Endothelial cell of umbilical vein (primary cell): ENCODE data around the gene PLXNA4. TPM values are rescaled to one million over a fixed set of nuclear protein-coding genes. Genes with fewer than 3 reads are reported as not detected.

Experiments
- BruUV-seq: library from RNA; stranded (reverse); fragments of 400-500 nt; replicated peaks from 2 replicates; lab custom pipeline; 2021; lab: Mats Ljungman, UMichigan
- CTCF ChIA-PET: fragments of 300-600, 350-600 bp; sonication (Branson Sonifier 250); formaldehyde crosslinking; loops from one replicate; lab custom pipeline; 2021; ENCODE audit warnings: antibody characterized with exemption, inconsistent platforms; lab: Charles Lee
- POLR2A ChIA-PET: fragments of 300-600, 350-600 bp; sonication (Branson Sonifier 250); formaldehyde crosslinking; loops from one replicate; lab custom pipeline; 2021; ENCODE audit warnings: antibody characterized with exemption, inconsistent platforms; lab: Charles Lee
- DNase-seq: peaks from one replicate; pipeline ENCODE4 v3.0.0-alpha.2; 2011; ENCODE audit warnings: low read depth, low spot score
- FAIRE-seq: peaks from 2 replicates; lab custom pipeline; 2011; peaks lifted over from hg19 to GRCh38; lab: Jason Lieb, UNC
- H2AFZ ChIP-seq: 2 replicates; pipeline ENCODE4 v1.6.0; 2012; ENCODE audit warnings: low read depth, low read length, control low read depth, inconsistent platforms
- H3K27ac ChIP-seq: 2 replicates; pipeline ENCODE4 v1.5.1; 2011; ENCODE audit warnings: low read depth, mild to moderate bottlenecking, control low read depth, low read length, moderate library complexity; ENCODE audit not compliant: insufficient read depth
- H3K27me3 ChIP-seq, 2 experiments: 2 replicates each; pipeline versions ENCODE4 v1.6.0 to v1.6.1; 2011; ENCODE audit warnings: low read length in 2 of 2, mixed read lengths in 1 of 2; ENCODE audit not compliant: control insufficient read depth in 2 of 2, insufficient read depth in 2 of 2
- H3K36me3 ChIP-seq, 2 experiments: 2 replicates in 1 of 2; 3 replicates in 1 of 2; pipeline ENCODE4 v1.5.1; 2011; ENCODE audit warnings: low read length in 2 of 2, mild to moderate bottlenecking in 1 of 2, moderate library complexity in 1 of 2; ENCODE audit not compliant: control insufficient read depth in 2 of 2, insufficient read depth in 2 of 2; ENCODE audit errors: extremely low read depth in 1 of 2
- H3K4me1 ChIP-seq: 3 replicates; pipeline ENCODE4 v1.5.1; 2011; ENCODE audit warnings: mild to moderate bottlenecking, low read length; ENCODE audit not compliant: control insufficient read depth, insufficient read depth; ENCODE audit errors: extremely low read depth
- H3K4me2 ChIP-seq: 2 replicates; pipeline ENCODE4 v1.6.1; 2011; ENCODE audit warnings: low read length, control low read depth, mixed read lengths; ENCODE audit not compliant: insufficient read depth
- H3K4me3 ChIP-seq, 3 experiments: fragments of 200-600 bp in 1 of 3; sonication (generic), shearing (Covaris generic) in 1 of 3; replicated peaks in 1 of 3; 2 replicates each; pipeline ENCODE4 v1.5.1; 2011 to 2016; ENCODE audit warnings: control low read depth in 3 of 3, low read length in 3 of 3, mild to moderate bottlenecking in 2 of 3, inconsistent platforms in 1 of 3, low read depth in 1 of 3, moderate library complexity in 1 of 3; ENCODE audit not compliant: insufficient read depth in 1 of 3
- H3K79me2 ChIP-seq: 2 replicates; pipeline ENCODE4 v1.6.0; 2012; ENCODE audit warnings: low read length, inconsistent platforms; ENCODE audit not compliant: control insufficient read depth, insufficient read depth
- H3K9ac ChIP-seq: replicated peaks from 2 replicates; pipeline ENCODE3; 2011; ENCODE audit warnings: low read length, control low read depth; ENCODE audit not compliant: insufficient read depth; ENCODE audit errors: extremely low read depth
- H3K9me1 ChIP-seq: replicated peaks from 3 replicates; pipeline ENCODE4 v1.6.0; 2011; ENCODE audit warnings: mild to moderate bottlenecking, low read length; ENCODE audit not compliant: control insufficient read depth, insufficient read depth; ENCODE audit errors: extremely low read depth
- H3K9me3 ChIP-seq: replicated peaks from 2 replicates; pipeline ENCODE4 v1.5.1; 2012; ENCODE audit warnings: low read length, inconsistent platforms; ENCODE audit not compliant: control insufficient read depth, insufficient read depth
- H4K20me1 ChIP-seq: replicated peaks from 2 replicates; pipeline ENCODE3; 2011; ENCODE audit warnings: mild to moderate bottlenecking, low read length; ENCODE audit not compliant: control insufficient read depth, insufficient read depth; ENCODE audit errors: extremely low read depth
- CTCF ChIP-seq, 2 donors: IDR thresholded peaks; 1 replicate in 1 of 2; 2 replicates in 1 of 2; pipeline ENCODE4 v1.5.1; 2011; ENCODE audit warnings: low read length in 2 of 2, mild to moderate bottlenecking in 2 of 2, moderate library complexity in 2 of 2, control low read depth in 1 of 2, inconsistent platforms in 1 of 2, low read depth in 1 of 2; ENCODE audit not compliant: insufficient read depth in 1 of 2; ENCODE audit errors: extremely low read depth in 1 of 2
- EZH2 ChIP-seq: IDR thresholded peaks from 2 replicates; pipeline ENCODE4 v1.6.1; 2012; ENCODE audit warnings: borderline replicate concordance, low read depth, mild to moderate bottlenecking, moderate library complexity, low read length, inconsistent platforms; ENCODE audit not compliant: severe bottlenecking
- FOS ChIP-seq: IDR thresholded peaks from 2 replicates; pipeline ENCODE4 v1.6.1; 2011; ENCODE audit warnings: mild to moderate bottlenecking, low read length, moderate library complexity, borderline replicate concordance; ENCODE audit not compliant: insufficient read depth
- GATA2 ChIP-seq: IDR thresholded peaks from 2 replicates; pipeline ENCODE4 v1.7.0; 2011; ENCODE audit warnings: low read depth, mild to moderate bottlenecking, moderate library complexity, mixed read lengths, low read length; ENCODE audit not compliant: insufficient read length, insufficient read depth
- JUN ChIP-seq: IDR thresholded peaks from 2 replicates; pipeline ENCODE4 v1.6.1; 2011; ENCODE audit warnings: borderline replicate concordance, low read depth; ENCODE audit not compliant: insufficient read length, insufficient read depth
- MAX ChIP-seq: IDR thresholded peaks from 2 replicates; pipeline ENCODE4 v1.6.1; 2011; ENCODE audit not compliant: insufficient read depth, insufficient read length
- MYC ChIP-seq: IDR thresholded peaks from one replicate; pipeline ENCODE4 v1.6.1; 2011; ENCODE audit warnings: mild to moderate bottlenecking, low read depth, low read length
- POLR2A ChIP-seq: IDR thresholded peaks from 2 replicates; pipeline ENCODE4 v1.6.1; 2012; ENCODE audit warnings: low read depth, mild to moderate bottlenecking, control low read depth, low read length
- POLR2AphosphoS5 ChIP-seq: IDR thresholded peaks from 2 replicates; pipeline ENCODE4 v1.6.1; 2012; ENCODE audit warnings: low read depth, mild to moderate bottlenecking, control low read depth, low read length, moderate library complexity; ENCODE audit not compliant: insufficient read depth
- dilution Hi-C: fragments of 300-500 bp; cut with MboI; formaldehyde crosslinking; loops from one replicate; pipeline ENCODE4 v1.15.0; 2019; ENCODE audit warnings: low sequenced_read_pairs; ENCODE audit not compliant: extremely low pct_ligation_motif_present
- intact Hi-C: fragments of 100-400 bp; cut with micrococcal nuclease; formaldehyde crosslinking; loops from one replicate; pipeline ENCODE4 v1.10.0; 2022
- polyA plus RNA-seq, 4 experiments: library from polyadenylated mRNA; depleted of rRNA in 3 of 4; stranded (reverse) in 3 of 4; unstranded in 1 of 4; fragments of >200 nt; gene quantifications; 2 replicates each; pipeline versions ENCODE4 v1.2.1 to v1.2.3, GENCODE V29; 2011 to 2012; ENCODE audit warnings: missing spikeins in 1 of 4
- total RNA-seq: library from RNA; stranded (reverse); gene quantifications from 2 replicates; pipeline ENCODE4 v1.2.3, GENCODE V29; 2021

The PLXNA4 gene
- total and polyA plus RNA-seq, 2 donors (not counting 3 experiments of a cell fraction or from before 2014, with no cell fraction given) = 12.1 to 20.4 TPM

- no peaks in the 10 kb centered on the region for H3K79me2 ChIP-seq
- no peak for TF ChIP-seq MAX
- peak; percentile 82 for TF ChIP-seq GATA2
- TF ChIP-seq POLR2AphosphoS5 = peak; percentile 60
- H3K4me1 ChIP-seq = peaks cover 11% of the 10 kb centered on the region
- POLR2A ChIA-PET = no interaction called here
- DNase-seq = peak; percentile 78
- no peak overlapping the region for H2AFZ ChIP-seq
- H3K9ac ChIP-seq = no peak overlapping the region
- CTCF ChIA-PET = interaction anchor here (1.1 to 1.6 kb wide), 2 partner anchors 325 to 396 kb away, joined by 3 to 4 read pairs; no protein-coding TSS in a partner anchor
- FAIRE-seq = peak; percentile 85
- no TSS peak for BruUV-seq
- H4K20me1 ChIP-seq = no peaks in the 10 kb centered on the region
- no peak overlapping the region for H3K4me2 ChIP-seq
- no peak overlapping the region for H3K27ac ChIP-seq
- intact Hi-C loops (loop anchor here (5.0 kb wide), 1 partner anchor 309 kb away; no protein-coding TSS in a partner anchor), dilution Hi-C loops (no loop called here)
- H3K9me3 ChIP-seq = no peaks in the 10 kb centered on the region
- no peaks in the 10 kb centered on the region for H3K27me3 ChIP-seq
- H3K4me3 ChIP-seq = no peak overlapping the region
- no peaks in the 10 kb centered on the region for H3K36me3 ChIP-seq
- no peaks in the 10 kb centered on the region for H3K9me1 ChIP-seq
Observed at GRCh38 chr7:132255898-132256297, 320.4 kb downstream of the PLXNA4 start.

- DNase-seq = no peak
- Histone ChIP-seq H3K27me3 (no peaks in the 10 kb centered on the region), H3K4me2 (no peak overlapping the region), H3K27ac (no peak overlapping the region), H3K9me3 (no peaks in the 10 kb centered on the region), H3K79me2 (no peaks in the 10 kb centered on the region), H3K36me3 (no peaks in the 10 kb centered on the region), H3K4me1 (peaks cover 11% of the 10 kb centered on the region), H3K9me1 (no peaks in the 10 kb centered on the region), H3K4me3 (no peak overlapping the region), H2AFZ (no peak overlapping the region), H4K20me1 (no peaks in the 10 kb centered on the region), H3K9ac (no peak overlapping the region)
- no TSS peak for BruUV-seq
- ChIA-PET POLR2A (no interaction called here), CTCF (interaction anchor here (1.0 to 1.6 kb wide), 3 partner anchors 38 to 396 kb away, joined by 3 to 4 read pairs (median 3); no protein-coding TSS in a partner anchor)
- intact Hi-C loops = loop anchor here (5.0 kb wide), 1 partner anchor 308 kb away; no protein-coding TSS in a partner anchor
- peak; percentile 43 for FAIRE-seq
- no peak for TF ChIP-seq FOS
- no peak for TF ChIP-seq GATA2
- TF ChIP-seq MAX = no peak
- TF ChIP-seq POLR2AphosphoS5 = no peak
- no peak for TF ChIP-seq POLR2A
- TF ChIP-seq EZH2 = no peak
- no peak for TF ChIP-seq CTCF (IDR thresholded peaks at IDR 0.05; ENCODE audit: extremely low read depth in 1 of 2, insufficient read depth in 1 of 2, low read depth in 1 of 2, low read length in 2 of 2)
- no peak for TF ChIP-seq MYC
- TF ChIP-seq JUN = no peak
- dilution Hi-C loops = no loop called here
Observed at GRCh38 chr7:132255115-132255797, 321.0 kb downstream of the PLXNA4 start.
